GM18951 (cell line): ENCODE data around the gene PDLIM5.
"Not testable (repeated sequence)": the region's sequence is repeated elsewhere in the genome, so short reads cannot be mapped to it uniquely, and the experiment has no call there.

Experiments
- POLR2A ChIP-seq: IDR thresholded peaks from 4 replicates; pipeline ENCODE4 v1.6.1; 2011; ENCODE audit warnings: mild to moderate bottlenecking; ENCODE audit not compliant: insufficient read length, insufficient read depth; ENCODE audit errors: extremely low read depth
- in situ Hi-C: fragments of 300-500 bp; cut with MboI; formaldehyde crosslinking; loops from one replicate; pipeline ENCODE4 v1.12.0; 2022; ENCODE audit warnings: low sequenced_read_pairs, mixed read lengths, inconsistent platforms; ENCODE audit not compliant: unreplicated experiment

PDLIM5 gene

GRCh38 chr4:94536649-94537469, 85.1 kb downstream of the PDLIM5 start:
- in situ Hi-C loops: no loop called here
- TF ChIP-seq POLR2A: no peak

- in situ Hi-C loops: no loop called here
- TF ChIP-seq POLR2A: no peak
Observed at GRCh38 chr4:94537921-94538628, 86.3 kb downstream of the PDLIM5 start.

- in situ Hi-C loops: no loop called here
- TF ChIP-seq POLR2A: no peak
Observed at GRCh38 chr4:94540476-94540875, 88.7 kb downstream of the PDLIM5 start.

GRCh38 chr4:94544811-94545210, 93.1 kb downstream of the PDLIM5 start:
- in situ Hi-C loops: no loop called here
- no peak for TF ChIP-seq POLR2A

- in situ Hi-C loops: no loop called here
- no peak for TF ChIP-seq POLR2A
Observed at GRCh38 chr4:94545296-94545695, 93.6 kb downstream of the PDLIM5 start.

GRCh38 chr4:94546949-94547348, 95.2 kb downstream of the PDLIM5 start:
- TF ChIP-seq POLR2A: no peak
- in situ Hi-C loops: no loop called here

- TF ChIP-seq POLR2A: no peak
Observed at GRCh38 chr4:94548571-94548970, 96.8 kb downstream of the PDLIM5 start.

GRCh38 chr4:94550352-94550751, 98.6 kb downstream of the PDLIM5 start:
- TF ChIP-seq POLR2A: no peak
- in situ Hi-C loops: no loop called here

More at GRCh38 chr4:94548571-94548970, 96.8 kb downstream of the PDLIM5 start:
- in situ Hi-C loops: no loop called here

GRCh38 chr4:94550851-94551250, 99.1 kb downstream of the PDLIM5 start:
- TF ChIP-seq POLR2A: no peak
- in situ Hi-C loops: no loop called here

- in situ Hi-C loops: no loop called here
- no peak for TF ChIP-seq POLR2A
Observed at GRCh38 chr4:94551643-94552564, 100.2 kb downstream of the PDLIM5 start.

GRCh38 chr4:94556047-94556446, 104.3 kb downstream of the PDLIM5 start:
- in situ Hi-C loops: not testable (repeated sequence)

GRCh38 chr4:94557632-94558031, 105.9 kb downstream of the PDLIM5 start:
- in situ Hi-C loops: not testable (repeated sequence)

GRCh38 chr4:94558392-94558904, 106.7 kb downstream of the PDLIM5 start:
- TF ChIP-seq POLR2A: no peak
- in situ Hi-C loops: no loop called here
